Right lobe of liver (tissue), 4 donors: ENCODE measurements around the gene NQO2.

Experiments
- POLR2A ChIP-seq: fragments of 450-650 bp; IDR thresholded peaks from one replicate; pipeline ENCODE4 v1.6.1; 2017; ENCODE audit warnings: antibody characterized with exemption, mild to moderate bottlenecking
- TF ChIP-seq, protein P1 (sequence below), 4 donors: fragments of 200-600 bp in 3 of 4; fragments of 450-650 bp in 1 of 4; IDR thresholded peaks; one replicate each; pipeline versions ENCODE4 v1.5.1 to v1.8.0; 2016 to 2022; ENCODE audit warnings: antibody characterized with exemption in 4 of 4, mild to moderate bottlenecking in 2 of 4
- donor health status: DM: no; HTN: no; CAD: no.
- donor health status: DM: no; HTN: no; CAD: no.
- donor health status: DM: no; HTN: yes; CAD: no.

DNA sequence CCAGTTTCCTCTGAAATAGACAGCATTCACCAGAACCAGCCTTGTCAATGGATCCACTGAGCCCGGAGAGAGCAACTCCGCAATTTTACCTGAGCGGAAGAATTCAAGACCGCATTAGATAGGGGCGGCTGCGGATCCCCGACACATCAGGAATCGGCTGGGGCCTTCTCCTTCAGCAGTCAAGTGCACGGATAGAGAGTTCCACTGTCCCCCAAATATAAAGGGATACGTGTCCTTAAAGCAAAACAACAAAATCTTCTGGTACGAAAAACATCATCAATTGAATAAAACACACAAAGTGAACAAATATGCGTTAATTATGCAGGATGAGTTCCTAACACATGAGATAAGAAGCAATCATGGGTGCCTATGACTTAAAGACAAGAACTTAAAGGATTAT is 46.6 kb upstream of the NQO2 start:
- TF ChIP-seq, protein P1, sequence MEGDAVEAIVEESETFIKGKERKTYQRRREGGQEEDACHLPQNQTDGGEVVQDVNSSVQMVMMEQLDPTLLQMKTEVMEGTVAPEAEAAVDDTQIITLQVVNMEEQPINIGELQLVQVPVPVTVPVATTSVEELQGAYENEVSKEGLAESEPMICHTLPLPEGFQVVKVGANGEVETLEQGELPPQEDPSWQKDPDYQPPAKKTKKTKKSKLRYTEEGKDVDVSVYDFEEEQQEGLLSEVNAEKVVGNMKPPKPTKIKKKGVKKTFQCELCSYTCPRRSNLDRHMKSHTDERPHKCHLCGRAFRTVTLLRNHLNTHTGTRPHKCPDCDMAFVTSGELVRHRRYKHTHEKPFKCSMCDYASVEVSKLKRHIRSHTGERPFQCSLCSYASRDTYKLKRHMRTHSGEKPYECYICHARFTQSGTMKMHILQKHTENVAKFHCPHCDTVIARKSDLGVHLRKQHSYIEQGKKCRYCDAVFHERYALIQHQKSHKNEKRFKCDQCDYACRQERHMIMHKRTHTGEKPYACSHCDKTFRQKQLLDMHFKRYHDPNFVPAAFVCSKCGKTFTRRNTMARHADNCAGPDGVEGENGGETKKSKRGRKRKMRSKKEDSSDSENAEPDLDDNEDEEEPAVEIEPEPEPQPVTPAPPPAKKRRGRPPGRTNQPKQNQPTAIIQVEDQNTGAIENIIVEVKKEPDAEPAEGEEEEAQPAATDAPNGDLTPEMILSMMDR (IDR thresholded peaks at IDR 0.05) = no peak
- no peak for TF ChIP-seq POLR2A
